ENCODE measurements around the gene ZSCAN26.

DNA sequence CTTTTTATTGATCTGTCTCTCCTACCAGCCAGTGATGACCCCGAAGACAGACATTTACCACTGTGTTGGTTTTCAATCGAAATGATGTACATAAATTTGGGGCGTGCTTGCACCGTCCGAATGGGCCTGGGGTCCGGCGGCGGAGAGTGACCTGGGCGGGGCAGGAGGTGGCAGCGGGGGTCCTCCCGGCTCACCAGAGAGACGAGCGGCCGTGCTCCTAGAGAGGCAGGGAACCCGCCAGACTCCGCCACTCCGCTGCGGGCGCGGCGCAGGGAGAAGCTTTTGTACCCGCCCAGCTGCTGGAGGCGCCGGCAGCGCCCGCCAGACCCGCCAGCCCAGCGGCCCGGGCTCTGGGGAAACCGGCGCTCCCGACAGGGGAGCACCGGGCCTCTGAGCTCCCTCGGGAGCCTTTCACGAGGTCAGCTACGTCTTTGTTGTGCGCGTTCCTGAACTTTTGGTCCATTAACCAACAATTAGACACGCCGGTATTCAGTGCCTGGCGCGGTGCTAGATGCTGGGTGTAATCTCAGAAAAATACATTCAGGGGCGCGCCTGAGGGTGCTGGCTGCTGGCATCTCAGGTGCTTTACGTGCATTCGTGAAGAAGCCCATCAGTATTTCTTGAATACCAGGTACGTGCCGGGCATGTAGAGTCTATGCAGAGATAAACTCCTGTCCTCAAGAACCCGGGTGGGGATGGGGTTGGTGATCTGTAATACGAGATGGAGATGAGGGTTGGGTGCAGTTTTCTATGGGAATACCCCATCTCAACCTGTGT lies 14.5 kb downstream of the ZSCAN26 start, which contains the start of gene PGBD1:
- no peak for TF ChIP-seq CTCF (IDR thresholded peaks at IDR 0.05)
- TF ChIP-seq POLR2A (IDR thresholded peaks at IDR 0.05): peak in 1 of 2 donors; percentile 51
- peak in 3 of 4 donors; percentile 7 to 74 (median 66) for TF ChIP-seq POLR2AphosphoS5 (IDR thresholded peaks at IDR 0.05)
